ENCODE data around the gene MSMP. TPM values are rescaled to one million over a fixed set of nuclear protein-coding genes. Genes with fewer than 3 reads are reported as not detected.

The MSMP gene
- total RNA-seq, 1 experiment from 2014 or later: not detected

DNA sequence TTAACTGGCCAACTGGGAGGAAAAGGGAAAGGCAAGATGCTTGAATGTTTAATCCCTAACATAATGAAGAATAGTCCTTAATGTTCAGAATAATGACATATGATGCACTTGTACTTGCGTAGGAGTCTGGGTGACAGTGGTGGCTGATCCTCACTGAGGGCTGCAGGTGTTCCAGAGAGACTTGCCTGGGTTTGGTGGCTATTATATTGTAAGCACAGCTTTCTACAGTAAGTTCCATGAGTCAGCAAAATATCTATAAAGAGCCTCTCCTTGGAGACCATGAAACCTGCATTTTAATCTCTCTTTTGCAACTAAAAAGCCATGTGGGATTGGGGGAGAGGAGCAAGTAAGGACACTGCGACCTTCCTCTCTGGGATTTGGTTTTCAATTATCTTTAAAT is 35.5 kb upstream of the MSMP start:
- no TSS peak for BruUV-seq (replicated peaks)

DNA sequence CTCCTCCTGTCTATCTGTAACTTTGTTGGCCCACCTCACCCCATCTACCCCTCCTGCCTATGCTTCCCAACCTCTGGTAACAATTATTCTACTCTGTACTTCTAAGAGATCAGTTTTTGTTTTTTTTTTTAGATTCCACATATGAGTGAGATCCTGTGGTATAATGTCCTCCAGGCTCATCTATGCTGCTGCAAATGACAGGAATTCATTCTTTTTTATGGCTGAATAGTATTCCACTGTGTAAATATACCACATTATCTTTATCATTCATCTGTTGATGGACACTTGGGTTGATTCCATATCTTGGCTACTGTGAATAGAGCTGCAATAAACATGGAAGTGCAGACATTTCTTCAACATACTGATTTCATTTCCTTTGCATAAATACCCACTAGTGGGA is 29.3 kb upstream of the MSMP start:
- Histone ChIP-seq H3K4me2 (no peak overlapping the region), H4K20me1 (ENCODE audit: insufficient read depth) (no peaks in the 10 kb centered on the region), H3K9me2 (ENCODE audit: insufficient read depth) (no peaks in the 10 kb centered on the region), H2AFZ (no peak overlapping the region), H3K27me3 (ENCODE audit: insufficient read depth, low read depth) (no peaks in the 10 kb centered on the region), H3K36me3 (ENCODE audit: low read depth) (0 out of 2 replicates have a peak, but pooled peaks cover 5% of the 10 kb centered on the region), H3F3A (ENCODE audit: insufficient read depth, low read depth) (peaks cover 4% of the 10 kb centered on the region; the same call in 1 of the 2 replicates), H3K9me3 (ENCODE audit: insufficient read depth, low read depth) (no peaks in the 10 kb centered on the region), H3K27ac (no peak overlapping the region), H3K79me2 (ENCODE audit: low read depth) (no peaks in the 10 kb centered on the region), H3K4me1 (replicated peaks; ENCODE audit: insufficient read depth) (no peaks in the 10 kb centered on the region), H3K4me3 (no peak overlapping the region)
- ChIA-PET CTCF (no interaction called here), POLR2A (ENCODE audit: unreplicated experiment) (no interaction called here)
- BruUV-seq (replicated peaks): no TSS peak
- no peak for TF ChIP-seq EZH2 (IDR thresholded peaks at IDR 0.05; ENCODE audit: low read depth)
- TF ChIP-seq, protein P1, sequence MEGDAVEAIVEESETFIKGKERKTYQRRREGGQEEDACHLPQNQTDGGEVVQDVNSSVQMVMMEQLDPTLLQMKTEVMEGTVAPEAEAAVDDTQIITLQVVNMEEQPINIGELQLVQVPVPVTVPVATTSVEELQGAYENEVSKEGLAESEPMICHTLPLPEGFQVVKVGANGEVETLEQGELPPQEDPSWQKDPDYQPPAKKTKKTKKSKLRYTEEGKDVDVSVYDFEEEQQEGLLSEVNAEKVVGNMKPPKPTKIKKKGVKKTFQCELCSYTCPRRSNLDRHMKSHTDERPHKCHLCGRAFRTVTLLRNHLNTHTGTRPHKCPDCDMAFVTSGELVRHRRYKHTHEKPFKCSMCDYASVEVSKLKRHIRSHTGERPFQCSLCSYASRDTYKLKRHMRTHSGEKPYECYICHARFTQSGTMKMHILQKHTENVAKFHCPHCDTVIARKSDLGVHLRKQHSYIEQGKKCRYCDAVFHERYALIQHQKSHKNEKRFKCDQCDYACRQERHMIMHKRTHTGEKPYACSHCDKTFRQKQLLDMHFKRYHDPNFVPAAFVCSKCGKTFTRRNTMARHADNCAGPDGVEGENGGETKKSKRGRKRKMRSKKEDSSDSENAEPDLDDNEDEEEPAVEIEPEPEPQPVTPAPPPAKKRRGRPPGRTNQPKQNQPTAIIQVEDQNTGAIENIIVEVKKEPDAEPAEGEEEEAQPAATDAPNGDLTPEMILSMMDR (conservative IDR thresholded peaks at IDR 0.05): no peak
- DNase-seq: no peak
- intact Hi-C loops (cut with micrococcal nuclease; ENCODE audit: unreplicated experiment): no loop called here

More for the DNA sequence above, 35.5 kb upstream of the MSMP start:
- no peak for DNase-seq
- Histone ChIP-seq H3K4me1 (replicated peaks; ENCODE audit: insufficient read depth) (no peaks in the 10 kb centered on the region), H2AFZ (no peak overlapping the region), H3K27ac (no peak overlapping the region), H3K9me3 (ENCODE audit: insufficient read depth, low read depth) (no peaks in the 10 kb centered on the region), H3K9me2 (ENCODE audit: insufficient read depth) (no peaks in the 10 kb centered on the region), H3K4me3 (no peak overlapping the region), H3F3A (ENCODE audit: insufficient read depth, low read depth) (peaks cover 4% of the 10 kb centered on the region; the same call in 1 of the 2 replicates), H3K79me2 (ENCODE audit: low read depth) (no peaks in the 10 kb centered on the region), H3K36me3 (ENCODE audit: low read depth) (no peaks in the 10 kb centered on the region), H3K4me2 (no peak overlapping the region), H4K20me1 (ENCODE audit: insufficient read depth) (no peaks in the 10 kb centered on the region), H3K27me3 (ENCODE audit: insufficient read depth, low read depth) (no peaks in the 10 kb centered on the region)
- TF ChIP-seq EZH2 (IDR thresholded peaks at IDR 0.05; ENCODE audit: low read depth): no peak
- TF ChIP-seq, protein P1 (conservative IDR thresholded peaks at IDR 0.05): no peak
- CTCF ChIA-PET: interaction anchor here (0.6 to 1.3 kb wide), 3 partner anchors 93 to 394 kb away, joined by 3 to 13 read pairs (median 8); no protein-coding TSS in a partner anchor
- POLR2A ChIA-PET (ENCODE audit: unreplicated experiment): no interaction called here
- intact Hi-C loops (cut with micrococcal nuclease; ENCODE audit: unreplicated experiment): no loop called here

DNA sequence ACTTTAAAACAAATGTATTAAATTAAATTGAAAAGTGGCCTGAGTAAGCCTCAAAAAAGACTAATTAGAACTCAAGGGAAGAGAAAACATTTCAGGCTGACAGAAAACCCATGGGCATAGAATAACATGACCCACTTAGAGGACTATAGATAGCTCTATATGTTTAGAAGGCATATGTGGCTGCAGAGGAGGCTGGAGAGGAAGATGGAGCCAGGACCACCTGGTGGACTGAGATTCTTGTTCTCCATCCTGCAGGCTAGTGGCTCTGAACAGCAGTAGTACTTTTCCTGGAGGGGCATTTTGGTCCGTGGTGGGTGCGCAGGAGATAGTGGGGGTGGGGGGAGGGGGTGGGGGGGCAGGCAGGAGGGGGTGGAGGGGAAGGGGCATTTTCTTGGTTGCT is 27.0 kb upstream of the MSMP start:
- BruUV-seq (replicated peaks): no TSS peak
- Histone ChIP-seq H4K20me1 (ENCODE audit: insufficient read depth) (no peaks in the 10 kb centered on the region), H3K9me3 (ENCODE audit: insufficient read depth, low read depth) (no peaks in the 10 kb centered on the region), H3K4me3 (no peak overlapping the region), H3F3A (ENCODE audit: insufficient read depth, low read depth) (no peaks in the 10 kb centered on the region), H3K4me2 (no peak overlapping the region), H3K4me1 (replicated peaks; ENCODE audit: insufficient read depth) (no peaks in the 10 kb centered on the region), H3K27ac (no peak overlapping the region), H3K9me2 (ENCODE audit: insufficient read depth) (no peaks in the 10 kb centered on the region), H3K27me3 (ENCODE audit: insufficient read depth, low read depth) (no peaks in the 10 kb centered on the region), H2AFZ (no peak overlapping the region), H3K36me3 (ENCODE audit: low read depth) (0 out of 2 replicates have a peak, but pooled peaks cover 5% of the 10 kb centered on the region), H3K79me2 (ENCODE audit: low read depth) (no peaks in the 10 kb centered on the region)
- intact Hi-C loops (cut with micrococcal nuclease; ENCODE audit: unreplicated experiment): no loop called here
- TF ChIP-seq, protein P1 (conservative IDR thresholded peaks at IDR 0.05): no peak
- no peak for TF ChIP-seq EZH2 (IDR thresholded peaks at IDR 0.05; ENCODE audit: low read depth)
- DNase-seq: no peak
- ChIA-PET CTCF (no interaction called here), POLR2A (ENCODE audit: unreplicated experiment) (no interaction called here)

Data from PC-9 (cell line).